Activated CD4-positive, alpha-beta T cell treated with anti-CD3 and anti-CD28 coated beads, Interleukin-2, Interleukin-6, amounts not matched to agents 100 ng/mL and 50 ng/mL, durations not matched to agents 16 hours and 8 hours (primary cell): ENCODE results near the gene HSDL1.
A peak's percentile ranks its signal among the peaks of the same experiment; 100 is the strongest.

Source experiments
- DNase-seq: peaks from one replicate; pipeline ENCODE4 v3.0.0-alpha.2; 2020

The HSDL1 gene

DNA sequence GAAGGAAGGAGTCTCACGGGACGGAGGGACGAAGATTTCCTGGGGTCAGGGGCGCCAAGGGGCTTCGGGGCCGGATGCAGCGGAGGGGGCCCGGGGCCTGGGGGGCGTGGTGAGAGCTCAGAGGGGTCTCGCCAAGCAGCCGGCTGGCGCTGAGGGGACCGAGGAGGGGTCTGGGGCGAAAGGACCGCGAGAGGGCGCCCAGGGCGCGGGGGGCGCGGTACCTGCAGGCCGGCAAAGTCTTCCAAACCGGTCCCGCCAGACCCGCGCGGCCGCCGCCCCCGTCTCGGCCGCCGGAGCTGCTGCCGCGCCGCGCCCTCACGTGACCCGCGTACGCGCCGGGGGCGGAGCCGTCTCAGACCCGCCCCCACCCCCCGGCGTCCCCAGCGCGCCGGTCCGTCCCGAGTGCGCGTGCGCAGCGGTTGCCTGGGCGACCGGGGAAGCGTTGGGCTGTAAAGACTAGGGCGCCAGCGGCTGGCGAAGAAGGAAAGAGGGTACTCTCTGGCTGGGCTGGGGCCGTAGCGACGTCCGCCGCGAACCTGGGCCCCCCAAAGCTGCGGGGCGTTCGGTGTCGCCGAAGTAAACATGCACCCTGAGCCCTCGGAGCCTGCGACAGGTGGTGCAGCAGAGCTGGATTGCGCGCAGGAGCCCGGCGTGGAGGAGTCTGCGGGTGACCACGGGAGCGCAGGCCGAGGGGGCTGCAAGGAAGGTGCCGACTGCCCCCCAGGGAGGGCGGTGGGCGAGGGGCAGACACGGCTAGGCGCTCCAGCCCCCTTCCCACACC, at the start of gene HSDL1, which contains the start of gene DNAAF1:
Gene HSDL1, minus strand, starts transcription at position 319 of the 781 bp plus-strand sequence. CDS start 13,856 bp downstream, outside the sequence.
Gene DNAAF1, plus strand, starts transcription at position 450 of the 781 bp plus-strand sequence. Its CDS starts 133 bp downstream, at position 583.
- DNase-seq: peak; percentile 96

DNA sequence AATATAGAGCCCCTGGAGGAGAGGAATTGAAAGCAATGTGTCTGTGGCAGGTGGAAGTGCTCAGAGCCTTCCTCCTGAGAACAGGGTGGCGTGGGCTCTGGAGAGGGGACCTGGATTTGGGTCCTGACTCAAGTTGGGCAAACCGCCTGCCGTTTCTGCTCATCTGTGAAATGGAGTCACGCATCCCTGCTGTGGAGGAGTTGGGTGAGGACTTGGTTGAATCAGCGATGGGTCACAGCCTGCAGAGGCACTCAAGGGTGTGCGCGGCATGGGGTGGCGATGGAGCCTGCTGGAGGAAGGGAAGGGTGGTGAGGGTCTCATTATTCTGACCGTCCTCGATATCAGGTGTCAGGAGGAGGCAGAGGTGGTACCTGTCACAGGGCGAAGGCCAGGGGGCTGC, 49.0 kb upstream of the HSDL1 start:
- no peak for DNase-seq

DNA sequence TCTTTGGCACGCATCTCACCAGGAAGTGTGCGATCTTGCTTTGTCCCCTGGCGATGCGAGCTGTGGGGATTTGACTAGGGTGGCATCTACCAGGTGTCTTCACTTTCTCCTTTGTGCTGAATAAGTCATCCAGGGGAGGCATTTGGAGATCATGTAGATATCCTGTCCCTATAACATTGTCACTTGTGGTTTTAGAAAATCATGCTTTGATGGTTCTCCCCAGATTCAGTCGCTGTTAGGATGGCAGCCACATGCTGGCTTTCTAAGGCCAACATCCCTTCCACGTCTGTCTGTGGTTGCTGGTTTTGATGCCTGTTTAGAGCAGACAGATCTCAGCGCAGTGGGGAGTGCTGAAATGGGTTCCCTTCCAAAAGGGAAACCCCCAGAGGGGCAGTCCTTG, 48.5 kb upstream of the HSDL1 start:
- DNase-seq: peak; percentile 13

- DNase-seq: no peak
Measured at GRCh38 chr16:84191466-84191865, 46.5 kb upstream of the HSDL1 start.

GRCh38 chr16:84190731-84191388, 45.9 kb upstream of the HSDL1 start, which contains the start of gene ADAD2:
ADAD2 (plus strand) TSS chr16:84191157; CDS start chr16:84191231, 74 bp downstream.
- no peak for DNase-seq

GRCh38 chr16:84186685-84187437, 41.9 kb upstream of the HSDL1 start, which contains the start of gene TAF1C:
TAF1C (minus strand) TSS chr16:84187057; CDS start chr16:84184988, 2,069 bp downstream.
- peak; percentile 95 for DNase-seq

DNA sequence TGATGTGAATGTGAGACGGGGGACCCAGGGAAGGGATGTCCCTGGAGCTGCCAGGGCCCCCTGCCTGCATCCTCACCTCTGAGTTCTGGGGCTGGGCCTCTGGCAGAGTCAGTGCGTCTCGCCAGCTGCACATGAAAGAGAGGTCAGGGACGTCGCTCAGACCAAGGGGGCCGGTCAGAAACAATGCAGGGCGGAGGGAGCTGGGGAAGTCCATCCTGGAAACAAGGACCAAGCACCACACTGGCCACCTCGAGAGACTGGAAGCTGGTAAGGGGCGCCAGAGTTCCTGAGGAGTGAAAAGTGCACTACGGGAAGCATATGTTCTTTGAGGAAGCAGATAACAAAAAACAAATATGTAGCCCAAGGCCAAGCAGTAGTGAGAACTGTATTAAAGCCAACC, 39.8 kb upstream of the HSDL1 start:
- no peak for DNase-seq

GRCh38 chr16:84183911-84184591, 39.1 kb upstream of the HSDL1 start:
- no peak for DNase-seq

DNA sequence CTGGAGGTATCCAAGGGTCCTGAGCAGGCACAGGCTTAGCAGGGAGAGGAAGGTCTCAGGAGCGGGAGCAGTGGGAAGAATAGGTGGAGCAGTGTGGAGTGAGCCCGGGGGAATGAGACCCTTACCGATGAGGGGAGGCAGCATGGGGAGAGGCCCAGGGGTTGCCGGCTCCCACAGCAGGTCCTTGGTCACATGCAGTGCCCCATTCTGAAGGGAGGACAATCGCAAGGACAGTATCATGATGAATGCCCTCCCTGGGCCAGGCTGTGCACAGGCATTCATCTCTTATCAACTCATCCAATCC, 38.5 kb upstream of the HSDL1 start:
- no peak for DNase-seq

- DNase-seq: no peak
Measured at GRCh38 chr16:84182680-84183571, 37.9 kb upstream of the HSDL1 start.

- DNase-seq: no peak
Measured at GRCh38 chr16:84182104-84182503, 37.1 kb upstream of the HSDL1 start.

DNA sequence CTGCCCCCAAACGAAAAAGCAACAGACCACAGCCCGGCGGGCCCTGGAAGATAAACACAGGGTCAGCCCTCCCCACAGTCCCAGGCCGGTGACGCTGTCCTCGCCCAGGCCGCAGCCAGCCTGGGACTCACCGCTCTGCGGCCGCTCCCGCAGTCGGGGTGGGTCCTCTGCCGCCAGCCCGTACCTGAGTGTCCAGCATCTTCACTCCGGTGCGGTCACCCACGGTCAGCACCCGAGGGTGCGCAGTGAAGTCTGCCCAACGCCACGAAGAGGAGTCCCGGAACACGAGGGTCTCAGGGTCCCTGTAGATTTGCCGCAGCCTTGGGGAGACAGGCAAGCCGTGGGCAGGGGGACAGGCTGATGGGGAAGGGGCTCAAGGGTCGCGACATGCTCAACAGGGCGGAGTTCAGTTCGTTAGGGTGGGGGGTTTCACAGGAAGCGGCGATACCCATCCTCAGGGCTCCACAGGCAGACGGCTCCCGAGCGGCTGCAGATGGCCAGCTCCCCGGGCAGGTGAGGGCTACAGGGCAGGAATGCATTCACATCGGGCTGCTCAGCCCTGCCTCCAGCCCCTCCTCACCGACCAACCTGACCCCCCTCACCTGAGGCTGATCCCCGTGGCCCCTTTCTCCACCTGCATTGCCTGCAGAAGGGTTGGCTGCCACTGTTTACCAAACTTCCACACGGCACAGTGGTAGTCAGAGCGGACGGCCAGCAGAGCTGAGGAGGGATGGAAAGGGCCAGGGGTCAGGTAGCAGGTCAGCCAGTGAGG, 36.4 kb upstream of the HSDL1 start:
- no peak for DNase-seq

DNA sequence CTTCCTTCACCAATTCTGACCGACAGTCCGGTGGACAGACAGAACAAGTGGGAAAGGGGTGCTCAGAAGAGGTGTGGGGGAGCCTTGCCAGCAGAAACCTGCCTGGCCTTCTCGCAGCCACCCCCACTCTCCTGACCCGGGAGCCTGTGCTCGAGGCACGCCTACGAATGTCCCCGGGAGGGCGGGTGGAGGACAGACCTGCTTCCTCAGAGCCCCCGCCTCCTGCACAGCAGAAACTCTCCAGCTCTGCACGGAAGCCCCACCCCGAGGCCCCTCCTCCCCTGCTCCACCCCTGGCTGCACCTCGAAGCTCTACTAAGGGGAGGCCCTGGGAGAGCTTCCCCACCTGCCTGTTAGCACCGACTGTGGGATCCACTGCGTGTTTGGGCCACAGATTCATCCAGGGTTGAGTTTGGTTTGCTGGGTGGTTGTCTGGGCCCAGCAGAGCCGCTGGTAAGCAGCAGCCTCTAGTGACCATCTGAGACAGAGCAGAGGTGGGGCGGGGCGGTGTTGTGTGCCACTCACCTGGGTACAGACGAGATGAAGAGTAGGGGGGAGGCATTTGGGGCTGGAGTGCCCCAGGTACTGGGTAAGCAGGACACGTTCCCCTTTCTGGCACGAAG, 35.7 kb upstream of the HSDL1 start:
- no peak for DNase-seq

DNA sequence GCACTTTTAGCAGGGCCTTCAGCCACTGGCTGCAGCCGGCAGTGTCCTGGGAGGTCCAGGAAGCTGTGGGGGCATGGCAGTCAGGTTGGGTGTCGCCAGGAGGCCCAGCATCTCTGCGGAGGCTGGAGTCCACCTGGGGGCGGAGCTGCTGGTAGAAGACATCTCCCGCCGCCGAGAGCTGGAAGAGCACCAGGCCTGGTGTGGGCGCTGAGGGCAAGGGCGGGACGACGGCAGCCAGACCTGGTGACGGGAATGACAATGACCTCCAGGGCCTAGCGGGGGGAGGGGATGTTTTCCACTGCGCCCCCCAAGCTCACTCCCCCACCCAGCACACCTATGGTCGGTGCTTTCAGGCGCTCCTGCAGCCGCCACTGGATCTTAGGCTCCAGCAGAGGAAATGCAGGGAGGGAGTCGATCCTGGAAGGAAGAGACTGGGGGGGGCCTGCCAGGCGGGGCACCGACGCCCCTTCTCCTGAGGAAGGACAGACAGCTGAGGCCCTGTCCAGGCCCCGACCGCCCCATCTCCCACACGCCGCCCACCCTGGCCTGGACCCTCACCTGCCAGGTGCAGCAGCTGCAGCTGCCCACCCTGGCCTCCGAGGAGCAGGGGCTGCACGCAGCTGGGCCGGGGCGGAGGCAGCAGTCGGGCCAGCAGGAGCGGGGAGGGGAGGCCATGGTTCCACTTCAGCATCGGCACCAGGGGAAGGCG, 34.8 kb upstream of the HSDL1 start:
- no peak for DNase-seq

DNA sequence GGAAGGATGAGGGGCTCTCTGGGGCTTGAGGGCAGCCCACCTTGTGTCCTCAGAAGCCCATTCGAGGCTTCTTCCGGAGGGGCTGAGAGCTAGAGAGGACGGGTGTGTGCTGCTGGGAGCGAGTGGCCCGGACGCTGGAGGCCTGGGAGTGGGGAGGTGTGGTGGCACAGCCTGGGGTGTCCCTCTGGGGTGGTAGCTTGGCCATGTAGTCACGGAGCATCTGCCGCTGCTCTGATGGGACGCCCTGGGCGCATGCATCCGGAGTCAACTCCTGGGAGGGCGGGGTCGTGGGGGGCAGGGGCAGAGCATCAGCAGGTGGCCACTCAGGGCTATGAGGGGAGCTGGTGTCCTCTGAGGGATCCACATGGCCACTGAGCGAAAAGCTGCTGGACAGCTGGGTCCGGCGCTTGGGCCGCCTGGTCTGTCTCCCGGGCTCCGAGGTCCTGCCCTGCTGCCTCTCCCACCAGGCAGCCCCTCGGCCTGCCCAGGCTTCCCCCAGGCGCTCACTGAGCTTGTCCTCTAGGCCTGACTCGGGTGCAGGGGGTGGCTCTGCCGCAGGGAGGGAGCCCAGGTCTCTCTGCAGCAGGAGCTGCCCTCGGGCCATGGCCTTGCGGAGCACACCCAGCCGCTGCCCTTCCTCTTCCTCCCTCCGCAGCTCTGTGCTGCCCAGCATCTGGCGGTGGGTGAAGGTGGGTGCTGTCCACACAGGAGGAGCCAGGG, 34.1 kb upstream of the HSDL1 start:
- no peak for DNase-seq

- no peak for DNase-seq
Measured at GRCh38 chr16:84178146-84178765, 33.3 kb upstream of the HSDL1 start.

DNA sequence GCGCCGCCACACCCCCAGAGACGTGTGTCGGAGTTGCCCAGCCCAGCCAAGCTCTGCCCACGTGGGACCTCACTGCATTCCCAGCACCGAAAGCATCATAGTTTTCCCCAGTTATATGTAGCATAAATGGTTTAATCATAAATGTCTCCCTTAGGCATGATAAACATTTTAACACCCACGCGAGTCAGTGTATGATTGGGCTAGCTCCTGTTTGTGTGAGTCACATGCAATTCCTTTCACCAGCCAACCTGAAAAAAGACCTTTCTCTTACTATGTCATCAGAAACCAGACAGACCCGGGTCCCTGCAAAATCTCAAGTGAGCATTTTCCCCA, 32.7 kb upstream of the HSDL1 start:
- DNase-seq: no peak

- no peak for DNase-seq
Measured at GRCh38 chr16:84176192-84177053, 31.4 kb upstream of the HSDL1 start.
